Measurements from ENCODE around the gene CRYGD.
"Not testable (repeated sequence)": the region's sequence is repeated elsewhere in the genome, so short reads cannot be mapped to it uniquely, and the experiment has no call there.

The CRYGD gene

GRCh38 chr2:208124013-208124715, at the start of gene CRYGD:
Gene CRYGD (minus strand): TSS chr2:208124524. CDS start chr2:208124473, 51 bp downstream.
- not testable (repeated sequence) for DNase-seq

GRCh38 chr2:208172125-208172524, 47.8 kb upstream of the CRYGD start:
- DNase-seq = no peak

GRCh38 chr2:208164951-208165755, 40.8 kb upstream of the CRYGD start:
- DNase-seq = no peak

- no peak for DNase-seq
Observed at GRCh38 chr2:208163489-208163888, 39.2 kb upstream of the CRYGD start, which contains the start of gene CRYGA. Gene CRYGA (minus strand): TSS chr2:208163589. CDS start chr2:208163556, 33 bp downstream.

- DNase-seq = no peak
Observed at GRCh38 chr2:208156439-208156838, 32.1 kb upstream of the CRYGD start.

- no peak for DNase-seq
Observed at GRCh38 chr2:208153156-208153555, 28.8 kb upstream of the CRYGD start.

GRCh38 chr2:208150956-208151355, 26.6 kb upstream of the CRYGD start:
- DNase-seq = no peak

GRCh38 chr2:208150094-208150493, 25.8 kb upstream of the CRYGD start:
- no peak for DNase-seq

GRCh38 chr2:208148803-208149202, 24.5 kb upstream of the CRYGD start:
- no peak for DNase-seq

GRCh38 chr2:208147759-208148158, 23.4 kb upstream of the CRYGD start:
- no peak for DNase-seq

- DNase-seq = no peak
Observed at GRCh38 chr2:208147008-208147407, 22.7 kb upstream of the CRYGD start.

- no peak for DNase-seq
Observed at GRCh38 chr2:208146006-208146405, 21.7 kb upstream of the CRYGD start, which contains the start of gene CRYGB. Gene CRYGB (minus strand): TSS chr2:208146158. CDS start chr2:208146120, 38 bp downstream.

- DNase-seq = peak in 2 of 3 experiments; percentile 53 to 81
Observed at GRCh38 chr2:208142925-208143799, 18.8 kb upstream of the CRYGD start.

- DNase-seq = peak in 2 of 3 experiments; percentile 77 to 97
Observed at GRCh38 chr2:208142240-208142924, 18.1 kb upstream of the CRYGD start.

- no peak for DNase-seq
Observed at GRCh38 chr2:208139447-208139846, 15.1 kb upstream of the CRYGD start.

- DNase-seq = not testable (repeated sequence)
Observed at GRCh38 chr2:208138334-208138733, 14.0 kb upstream of the CRYGD start.

GRCh38 chr2:208136716-208137094, 12.4 kb upstream of the CRYGD start:
- DNase-seq = no peak

GRCh38 chr2:208135794-208136715, 11.7 kb upstream of the CRYGD start:
- DNase-seq = no peak

GRCh38 chr2:208134928-208135586, 10.7 kb upstream of the CRYGD start:
- DNase-seq = no peak

- no peak for DNase-seq
Observed at GRCh38 chr2:208130712-208131110, 6.4 kb upstream of the CRYGD start.
